GM18873 (cell line): ENCODE measurements around the gene HBE1.
A peak's percentile ranks its signal among the peaks of the same experiment; 100 is the strongest.

Source experiments
- ATAC-seq: cut with Tn5 transposase; IDR thresholded peaks from one replicate; pipeline ENCODE4 v1.9.1; 2021; ENCODE audit warnings: mild to moderate bottlenecking, moderate library complexity, moderate number of reproducible peaks; ENCODE audit not compliant: unreplicated experiment, low FRiP score

HBE1 gene

DNA sequence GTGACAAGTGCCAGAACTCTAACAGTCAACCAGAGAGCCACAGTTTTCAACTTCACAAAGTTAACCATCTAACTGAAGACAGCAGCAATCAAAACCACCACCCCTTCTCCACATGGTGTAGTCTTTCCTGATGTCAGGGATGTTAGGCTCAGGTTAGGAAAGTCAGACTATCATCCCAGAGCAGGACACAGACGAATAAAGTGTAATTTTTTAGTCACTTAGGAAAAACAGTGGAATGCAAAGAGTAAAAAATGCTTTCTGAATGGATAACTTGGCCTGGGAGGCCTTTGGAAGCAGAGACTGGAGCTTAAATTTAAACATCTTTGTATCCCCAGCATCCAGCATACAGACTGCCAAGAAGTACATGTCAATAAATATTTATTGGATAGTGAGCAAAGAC is 16.6 kb upstream of the HBE1 start:
- no peak for ATAC-seq

- ATAC-seq, result no peak
Measured at GRCh38 chr11:5285703-5286340, 16.1 kb upstream of the HBE1 start.

DNA sequence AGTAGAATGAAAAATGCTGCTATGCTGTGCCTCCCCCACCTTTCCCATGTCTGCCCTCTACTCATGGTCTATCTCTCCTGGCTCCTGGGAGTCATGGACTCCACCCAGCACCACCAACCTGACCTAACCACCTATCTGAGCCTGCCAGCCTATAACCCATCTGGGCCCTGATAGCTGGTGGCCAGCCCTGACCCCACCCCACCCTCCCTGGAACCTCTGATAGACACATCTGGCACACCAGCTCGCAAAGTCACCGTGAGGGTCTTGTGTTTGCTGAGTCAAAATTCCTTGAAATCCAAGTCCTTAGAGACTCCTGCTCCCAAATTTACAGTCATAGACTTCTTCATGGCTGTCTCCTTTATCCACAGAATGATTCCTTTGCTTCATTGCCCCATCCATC is 14.9 kb upstream of the HBE1 start:
- ATAC-seq, result no peak

DNA sequence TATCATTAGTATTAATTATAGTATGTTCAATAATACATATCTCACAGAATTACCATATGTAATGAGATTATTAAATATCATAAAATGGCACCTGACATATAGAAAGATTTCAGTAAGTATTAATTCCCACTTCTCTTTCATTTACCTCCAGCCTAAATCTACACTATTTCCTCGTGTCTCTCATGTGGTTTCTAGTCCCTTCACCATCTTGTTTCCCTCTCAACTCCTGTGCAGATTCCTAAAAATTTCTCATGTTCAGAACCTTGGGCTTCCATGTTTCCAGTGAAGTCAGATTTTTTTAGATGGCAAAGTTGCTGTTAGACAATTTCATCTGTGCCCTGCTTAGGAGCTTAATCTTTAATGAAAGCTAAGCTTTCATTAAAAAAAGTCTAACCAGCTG is 14.1 kb upstream of the HBE1 start:
- no peak for ATAC-seq

DNA sequence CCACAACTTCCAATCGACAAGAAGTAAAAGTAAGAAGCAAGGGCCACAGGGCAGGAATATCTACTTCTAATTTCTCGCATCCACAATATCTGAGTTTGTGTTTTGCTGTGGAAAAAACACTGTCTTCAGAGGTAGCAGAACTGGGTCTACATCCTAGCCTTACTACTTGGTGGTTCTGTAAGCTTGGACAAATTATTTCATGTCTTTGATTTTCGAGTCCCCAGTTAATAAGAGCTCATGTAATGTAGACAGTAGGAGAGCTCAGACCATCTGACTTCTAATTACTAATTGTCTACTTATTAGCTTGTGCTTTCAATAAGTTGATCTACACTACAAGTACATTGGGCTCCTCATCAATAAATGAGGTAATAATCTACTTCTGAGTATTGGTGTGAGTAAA is 13.3 kb upstream of the HBE1 start:
- ATAC-seq, result no peak

DNA sequence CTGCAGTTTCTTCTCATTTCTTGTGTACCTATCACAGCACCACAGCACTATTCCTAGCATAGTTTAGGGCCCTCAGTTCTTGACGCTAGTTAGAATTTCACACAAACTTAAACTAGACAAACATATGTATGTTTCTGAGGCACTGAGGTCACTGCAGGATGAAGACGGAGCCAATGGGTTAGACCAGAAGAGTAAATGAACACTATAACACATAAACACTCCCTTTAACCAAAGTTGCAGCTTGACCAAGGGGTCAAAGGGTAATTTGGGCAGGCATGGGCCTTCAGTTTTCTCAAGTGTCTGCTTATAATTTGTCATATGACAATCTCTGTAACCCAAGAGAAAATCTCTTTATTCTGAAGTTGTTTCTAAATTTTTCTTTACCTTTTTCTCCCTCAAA is 12.9 kb upstream of the HBE1 start:
- no peak for ATAC-seq

DNA sequence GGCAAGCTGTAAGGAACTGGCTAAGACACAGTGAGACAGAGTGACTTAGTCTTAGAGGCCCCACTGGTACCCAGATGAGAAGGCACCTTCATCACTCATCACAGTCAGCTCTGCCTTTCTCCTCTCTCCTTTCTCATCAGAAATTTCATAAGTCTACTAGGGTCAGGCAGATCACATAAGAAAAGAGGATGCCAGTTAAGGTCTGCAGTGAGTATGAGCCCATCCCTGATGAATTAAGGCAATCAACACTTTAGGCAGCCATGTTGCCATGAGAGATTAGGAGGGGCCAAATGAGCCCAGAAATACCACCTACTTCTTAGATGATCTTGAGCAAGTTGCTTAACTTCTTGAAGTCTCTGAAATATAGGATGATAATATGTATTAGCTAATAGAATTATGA is 11.9 kb upstream of the HBE1 start:
- no peak for ATAC-seq

DNA sequence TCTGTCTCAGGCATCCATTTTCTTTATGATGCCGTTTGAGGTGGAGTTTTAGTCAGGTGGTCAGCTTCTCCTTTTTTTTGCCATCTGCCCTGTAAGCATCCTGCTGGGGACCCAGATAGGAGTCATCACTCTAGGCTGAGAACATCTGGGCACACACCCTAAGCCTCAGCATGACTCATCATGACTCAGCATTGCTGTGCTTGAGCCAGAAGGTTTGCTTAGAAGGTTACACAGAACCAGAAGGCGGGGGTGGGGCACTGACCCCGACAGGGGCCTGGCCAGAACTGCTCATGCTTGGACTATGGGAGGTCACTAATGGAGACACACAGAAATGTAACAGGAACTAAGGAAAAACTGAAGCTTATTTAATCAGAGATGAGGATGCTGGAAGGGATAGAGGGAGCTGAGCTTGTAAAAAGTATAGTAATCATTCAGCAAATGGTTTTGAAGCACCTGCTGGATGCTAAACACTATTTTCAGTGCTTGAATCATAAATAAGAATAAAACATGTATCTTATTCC is 10.9 kb upstream of the HBE1 start:
- ATAC-seq, result peak; percentile 86

GRCh38 chr11:5279471-5280090 is 9.8 kb upstream of the HBE1 start:
- no peak for ATAC-seq

DNA sequence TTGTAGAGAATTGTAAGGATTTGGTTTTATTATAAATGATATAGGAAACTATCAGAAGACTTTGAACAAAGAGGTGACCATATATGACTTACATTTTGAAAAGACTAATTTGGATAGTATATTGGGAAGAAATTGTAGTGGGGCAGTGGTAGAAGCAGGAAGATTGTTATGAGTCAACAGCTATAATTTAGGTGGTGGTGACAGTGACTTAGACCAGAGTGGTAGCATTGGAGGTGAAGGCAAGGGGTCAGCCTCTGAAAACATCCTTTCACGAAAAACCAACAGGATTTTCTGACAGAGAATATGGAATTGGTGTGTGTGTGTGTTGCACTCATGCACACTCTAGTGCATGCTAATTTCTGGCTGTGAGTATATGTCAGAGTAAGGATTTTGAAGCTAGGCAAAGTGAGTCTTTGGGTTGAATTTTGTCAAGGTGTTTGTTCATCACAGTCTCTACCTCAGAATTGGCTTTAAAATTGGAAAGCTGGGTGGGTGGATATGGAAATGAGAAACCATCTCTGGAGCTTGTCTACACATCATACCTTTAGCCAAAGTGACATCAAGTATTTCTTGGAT is 8.2 kb upstream of the HBE1 start:
- peak; percentile 53 for ATAC-seq

DNA sequence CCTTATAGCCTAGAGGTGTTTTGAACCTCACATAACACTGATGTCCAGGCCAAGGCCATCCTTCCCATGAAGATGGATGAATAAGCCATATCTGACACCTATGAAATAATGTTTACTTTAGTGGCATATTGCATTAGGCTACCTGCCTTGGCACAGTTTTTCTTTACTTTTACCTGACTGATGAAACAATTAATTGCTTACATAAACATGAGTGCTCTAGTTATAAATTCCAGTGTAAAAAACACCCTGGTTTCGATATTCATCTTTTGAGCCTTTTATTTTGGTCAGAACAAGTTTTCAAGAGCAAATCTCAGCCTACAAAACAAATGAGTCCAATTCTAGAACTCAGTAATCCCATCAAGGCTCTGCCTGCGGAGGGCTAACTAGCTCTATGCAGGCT is 7.0 kb upstream of the HBE1 start:
- ATAC-seq, result no peak

GRCh38 chr11:5275369-5276110 is 5.8 kb upstream of the HBE1 start:
- no peak for ATAC-seq

DNA sequence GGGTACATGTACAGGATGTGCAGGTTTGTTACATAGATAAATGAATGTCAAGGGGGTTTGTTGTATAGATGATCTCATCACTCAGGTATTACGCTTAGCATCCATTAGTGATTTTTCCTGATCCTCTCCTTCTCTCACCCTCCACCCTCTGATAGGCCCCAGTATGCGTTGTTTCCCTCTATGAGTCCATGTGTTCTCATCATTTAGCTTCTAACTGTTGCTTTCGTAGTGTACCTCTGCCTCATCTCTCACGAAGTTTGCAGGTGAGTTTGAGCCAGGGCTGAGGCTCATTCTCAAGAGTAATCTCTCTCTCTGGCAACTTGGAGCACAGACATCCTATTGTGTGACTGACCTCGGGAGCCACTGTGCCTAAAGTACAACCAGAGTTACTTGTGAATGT is 4.7 kb upstream of the HBE1 start:
- ATAC-seq, result no peak

GRCh38 chr11:5272395-5273017 is 2.8 kb upstream of the HBE1 start:
- ATAC-seq, result no peak

DNA sequence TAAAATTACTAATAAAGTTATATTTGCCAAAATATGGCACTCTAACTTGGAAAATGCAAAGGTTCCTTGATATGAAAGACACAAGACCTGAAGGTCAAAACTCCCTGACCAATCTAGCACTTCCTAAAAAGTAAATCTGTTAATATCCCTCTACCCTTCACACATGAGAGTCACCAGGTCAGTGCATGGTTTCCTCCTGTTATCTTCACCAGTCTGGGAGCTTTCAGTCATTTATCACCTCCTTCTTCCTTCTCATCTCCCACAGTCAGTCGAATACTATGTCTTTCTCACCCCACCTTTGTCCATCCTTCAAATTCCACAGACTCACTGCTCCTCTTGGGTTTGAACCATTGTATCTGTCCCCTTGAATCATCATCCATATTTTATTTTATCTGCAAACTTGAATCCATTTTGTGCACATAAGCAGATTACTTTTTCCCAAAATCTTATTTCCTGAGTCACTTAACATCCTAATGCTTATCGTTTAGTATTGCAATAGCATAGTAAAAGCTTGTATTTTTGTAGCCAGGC is 2.6 kb downstream of the HBE1 start:
- ATAC-seq, result no peak

- ATAC-seq, result no peak
Measured at GRCh38 chr11:5266609-5267008, 3.1 kb downstream of the HBE1 start.

GRCh38 chr11:5265832-5266231 is 3.9 kb downstream of the HBE1 start:
- ATAC-seq, result no peak

DNA sequence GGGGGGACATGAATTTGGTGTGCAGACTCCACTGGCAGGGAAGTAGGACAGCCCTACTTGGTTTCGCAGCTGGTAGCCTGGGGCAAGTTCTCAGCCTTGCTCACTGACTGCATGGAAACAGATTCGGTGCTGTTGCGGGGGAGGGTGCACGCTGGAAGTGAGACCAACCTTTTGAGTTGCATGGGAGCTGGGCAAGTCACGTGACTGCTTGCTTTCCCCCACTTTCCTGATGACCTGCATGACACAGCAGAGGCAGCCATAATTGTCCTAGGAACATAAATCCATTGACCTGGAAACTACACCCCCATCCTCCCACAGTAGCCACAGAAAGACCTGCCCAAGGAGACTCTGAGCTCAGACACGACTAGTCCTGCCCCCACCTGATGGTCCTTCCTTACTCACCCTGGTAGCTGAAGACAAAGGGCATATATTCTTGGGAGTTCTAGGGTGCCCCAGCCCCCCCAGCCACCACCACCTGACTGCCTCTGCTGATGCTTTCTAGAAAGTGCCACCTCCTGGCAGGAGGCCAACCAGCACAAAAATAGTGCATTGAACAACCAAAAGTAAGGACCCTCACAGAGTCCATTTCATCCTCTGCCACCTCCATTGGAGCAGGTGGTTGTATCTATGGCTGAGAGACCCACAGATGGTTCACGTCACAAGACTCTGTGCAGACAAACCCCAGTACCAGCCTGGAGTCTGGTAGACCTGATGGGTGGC is 11.0 kb downstream of the HBE1 start:
- no peak for ATAC-seq

DNA sequence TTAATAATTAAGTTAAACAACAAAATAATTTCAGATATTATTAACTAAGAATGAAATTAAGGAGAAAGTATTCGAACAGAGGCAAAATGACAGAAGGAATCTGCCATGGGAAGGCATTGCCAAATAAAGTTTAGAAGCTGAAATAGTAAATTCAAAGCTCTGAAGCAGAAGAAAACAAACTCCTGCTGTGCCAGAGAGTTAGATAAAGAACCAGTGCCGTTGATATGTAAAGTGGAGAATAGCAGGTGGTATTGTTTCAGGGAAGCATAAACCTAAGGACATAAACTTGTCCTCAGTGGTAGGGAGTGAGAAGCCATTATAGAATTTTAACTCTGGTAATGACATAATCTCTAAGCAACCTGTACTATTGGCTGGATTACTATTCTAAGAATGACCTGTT is 12.4 kb downstream of the HBE1 start:
- no peak for ATAC-seq
